Suprapubic skin (tissue), 4 donors: ENCODE results near the gene AP4M1. TPM values are rescaled to one million over a fixed set of nuclear protein-coding genes. Genes with fewer than 3 reads are reported as not detected.

ENCODE experiments used
- DNase-seq, 2 donors: peaks; one replicate each; pipeline ENCODE4 v3.0.0-alpha.2; 2019; ENCODE audit warnings: low spot score in 2 of 2
- H3K27ac ChIP-seq: fragments of 200-600 bp; sonication (generic); one replicate; pipeline ENCODE4 v1.5.1; 2019
- H3K27me3 ChIP-seq: fragments of 200-600 bp; sonication (generic); one replicate; pipeline ENCODE4 v1.5.1; 2019
- H3K36me3 ChIP-seq: fragments of 200-600 bp; sonication (generic); one replicate; pipeline ENCODE4 v1.5.1; 2019
- H3K4me1 ChIP-seq: fragments of 200-600 bp; sonication (generic); one replicate; pipeline ENCODE4 v1.5.1; 2019
- H3K4me3 ChIP-seq: fragments of 200-600 bp; sonication (generic); one replicate; pipeline ENCODE4 v1.5.1; 2019; ENCODE audit warnings: mild to moderate bottlenecking
- H3K9me3 ChIP-seq: fragments of 200-600 bp; sonication (generic); one replicate; pipeline ENCODE4 v1.5.1; 2019
- CTCF ChIP-seq, 2 donors: fragments of 200-600 bp in 1 of 2; fragments of 450-650 bp in 1 of 2; sonication (generic) in 1 of 2; IDR thresholded peaks; one replicate each; pipeline ENCODE4 v1.5.1; 2016 to 2019; ENCODE audit warnings: antibody characterized with exemption in 2 of 2, mild to moderate bottlenecking in 1 of 2, moderate library complexity in 1 of 2
- EP300 ChIP-seq: sonication (generic); formaldehyde crosslinking; IDR thresholded peaks from one replicate; pipeline ENCODE4 v1.6.1; 2017; ENCODE audit warnings: antibody characterized with exemption
- POLR2A ChIP-seq, 2 donors: fragments of 450-650 bp; IDR thresholded peaks; one replicate each; pipeline ENCODE4 v1.6.1; 2017; ENCODE audit warnings: antibody characterized with exemption in 2 of 2, mild to moderate bottlenecking in 2 of 2, moderate library complexity in 2 of 2
- POLR2AphosphoS5 ChIP-seq, 3 donors: sonication (generic); formaldehyde crosslinking; IDR thresholded peaks; one replicate each; pipeline ENCODE4 v1.6.1; 2017; ENCODE audit warnings: antibody characterized with exemption in 3 of 3
- WGBS: methylation state at CpG from one replicate; pipeline ENCODE4 v1.1.5; 2018; 5-methylcytosine and 5-hydroxymethylcytosine counted together
- total RNA-seq, 4 donors: library from RNA; depleted of rRNA; stranded (reverse); fragments of >200 nt; gene quantifications; one replicate each; pipeline ENCODE4 v1.1.0, GENCODE V29; 2016

The AP4M1 gene
- total RNA-seq, 4 donors from 2014 or later: 16.7 to 33.2 (median 31.8) TPM

DNA sequence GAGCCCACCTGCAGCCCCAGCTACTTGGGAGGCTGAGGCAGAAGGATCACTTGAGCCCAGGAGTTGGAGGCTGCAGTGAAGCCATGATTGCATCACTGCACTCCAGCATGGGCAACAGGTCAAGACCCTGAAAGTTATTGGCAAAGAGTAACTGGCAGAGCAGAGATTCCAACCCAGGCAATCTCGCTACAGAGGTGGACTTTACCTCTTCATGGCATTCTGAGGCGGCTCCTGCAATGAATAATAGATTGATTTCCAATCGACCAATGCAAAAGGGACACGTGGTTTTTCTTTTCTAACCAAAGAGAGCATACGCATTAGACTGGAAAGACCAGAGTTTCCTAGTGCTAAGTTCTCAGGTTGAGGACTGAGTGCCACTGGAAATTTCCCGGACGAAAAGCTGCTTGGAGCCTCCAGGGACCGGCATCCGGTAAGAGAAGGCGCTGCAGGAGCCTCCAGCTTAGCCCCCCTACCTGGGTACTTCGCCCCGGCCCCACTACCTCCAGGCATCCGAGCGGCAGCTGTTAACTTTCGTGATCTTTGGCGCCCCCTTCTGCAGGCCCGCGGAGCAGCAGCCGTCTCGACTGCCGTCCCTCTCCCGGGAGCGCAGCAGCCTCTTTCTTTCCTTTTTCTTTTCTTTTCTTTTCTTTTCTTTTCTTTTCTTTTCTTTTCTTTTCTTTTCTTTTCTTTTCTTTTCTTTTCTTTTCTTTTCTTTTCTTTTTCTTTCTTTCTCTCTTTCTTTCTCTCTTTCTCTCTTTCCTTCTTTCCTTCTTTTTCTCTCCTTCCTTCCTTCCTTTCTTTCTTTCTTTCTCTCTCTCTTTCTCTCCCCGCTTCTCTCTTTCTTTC is 29.4 kb downstream of the AP4M1 start:
- Histone ChIP-seq H3K4me3 (peak overlapping the region; percentile 21), H3K27me3 (no peaks in the 10 kb centered on the region), H3K36me3 (no peaks in the 10 kb centered on the region), H3K9me3 (no peaks in the 10 kb centered on the region), H3K27ac (no peak overlapping the region), H3K4me1 (peaks cover 29% of the 10 kb centered on the region)
- 12% methylated on average over 24 of the region's 24 CpGs for WGBS
- peak in 1 of 2 donors; percentile 84 for DNase-seq
- TF ChIP-seq CTCF (IDR thresholded peaks at IDR 0.05) (peak; percentile 72 to 81), EP300 (no peak)

DNA sequence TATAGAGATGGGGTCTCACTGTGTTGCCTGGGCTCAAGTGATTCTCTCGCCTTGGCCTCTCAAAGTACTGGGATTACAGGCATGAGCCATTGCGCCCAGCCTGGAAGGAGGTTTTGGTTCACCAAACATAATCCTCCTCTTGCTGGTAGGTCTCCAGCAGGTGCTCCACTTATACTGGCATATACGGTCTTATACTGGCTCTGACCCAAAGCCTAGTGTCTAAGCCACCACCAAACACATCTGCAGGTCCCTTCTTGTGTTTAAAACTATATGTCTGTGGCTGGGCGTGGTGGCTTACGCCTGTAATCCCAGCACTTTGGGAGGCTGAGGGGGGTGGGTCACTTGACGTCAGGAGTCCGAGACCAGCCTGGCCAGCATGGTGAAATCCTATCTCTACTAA is 30.7 kb downstream of the AP4M1 start:
- Histone ChIP-seq H3K4me3 (no peak overlapping the region), H3K27ac (no peak overlapping the region), H3K36me3 (no peaks in the 10 kb centered on the region), H3K27me3 (no peaks in the 10 kb centered on the region), H3K9me3 (no peaks in the 10 kb centered on the region), H3K4me1 (peaks cover 22% of the 10 kb centered on the region)
- DNase-seq: no peak
- 57% methylated on average over 7 of the region's 7 CpGs for WGBS
- TF ChIP-seq POLR2A (IDR thresholded peaks at IDR 0.05): no peak
- TF ChIP-seq CTCF (IDR thresholded peaks at IDR 0.05): no peak
- TF ChIP-seq EP300: no peak
- no peak for TF ChIP-seq POLR2AphosphoS5 (IDR thresholded peaks at IDR 0.05)

- no peaks in the 10 kb centered on the region for H3K9me3 ChIP-seq
- no peaks in the 10 kb centered on the region for H3K36me3 ChIP-seq
- no peak overlapping the region for H3K27ac ChIP-seq
- no peak for DNase-seq
- no peak for TF ChIP-seq POLR2A (IDR thresholded peaks at IDR 0.05)
- peak; percentile 86 to 88 for TF ChIP-seq CTCF (IDR thresholded peaks at IDR 0.05)
- TF ChIP-seq EP300: no peak
- no peak for TF ChIP-seq POLR2AphosphoS5 (IDR thresholded peaks at IDR 0.05)
- H3K4me1 ChIP-seq: peaks cover 18% of the 10 kb centered on the region
- H3K27me3 ChIP-seq: no peaks in the 10 kb centered on the region
- 35% methylated on average over 3 of the region's 3 CpGs for WGBS
- H3K4me3 ChIP-seq: no peak overlapping the region
Observed at GRCh38 chr7:100132697-100133151, 31.3 kb downstream of the AP4M1 start.

- DNase-seq: no peak
- 67% methylated on average over 13 of the region's 13 CpGs for WGBS
Observed at GRCh38 chr7:100137851-100138760, 36.7 kb downstream of the AP4M1 start.

More at GRCh38 chr7:100137851-100138760, 36.7 kb downstream of the AP4M1 start:
- Histone ChIP-seq H3K4me1 (no peaks in the 10 kb centered on the region), H3K27ac (no peak overlapping the region), H3K36me3 (no peaks in the 10 kb centered on the region), H3K27me3 (no peaks in the 10 kb centered on the region), H3K4me3 (no peak overlapping the region), H3K9me3 (no peaks in the 10 kb centered on the region)
- TF ChIP-seq CTCF (IDR thresholded peaks at IDR 0.05): no peak
- no peak for TF ChIP-seq POLR2AphosphoS5 (IDR thresholded peaks at IDR 0.05)
- no peak for TF ChIP-seq POLR2A (IDR thresholded peaks at IDR 0.05)
- TF ChIP-seq EP300: no peak
